GM23248 (cell line): ENCODE results near the gene MED19. TPM values are rescaled to one million over a fixed set of nuclear protein-coding genes. Genes with fewer than 3 reads are reported as not detected.
A peak's percentile ranks its signal among the peaks of the same experiment; 100 is the strongest.

Experiments used
- DNase-seq: peaks from one replicate; pipeline ENCODE4 v3.0.0-alpha.2; 2015
- H2AFZ ChIP-seq: fragments of 200-600 bp; sonication (generic); 2 replicates; pipeline ENCODE4 v1.6.1; 2016; ENCODE audit warnings: antibody characterized with exemption
- H3F3A ChIP-seq: fragments of 200-600 bp; sonication (generic); 2 replicates; pipeline ENCODE4 v1.6.1; 2016; ENCODE audit warnings: mild to moderate bottlenecking, antibody characterized with exemption, mixed run types; ENCODE audit not compliant: insufficient read depth
- H3K27ac ChIP-seq: fragments of 200-600 bp; sonication (generic); 2 replicates; pipeline ENCODE4 v1.5.1; 2016; ENCODE audit warnings: mild to moderate bottlenecking
- H3K27me3 ChIP-seq: fragments of 200-600 bp; sonication (generic); replicated peaks from 2 replicates; pipeline ENCODE4 v1.6.1; 2016; ENCODE audit warnings: mild to moderate bottlenecking; ENCODE audit not compliant: insufficient read depth
- H3K36me3 ChIP-seq: fragments of 200-600 bp; sonication (generic); 2 replicates; pipeline ENCODE4 v1.6.1; 2016; ENCODE audit warnings: low read depth, mild to moderate bottlenecking
- H3K4me1 ChIP-seq: fragments of 200-600 bp; sonication (generic); 2 replicates; pipeline ENCODE4 v1.6.1; 2016; ENCODE audit warnings: mild to moderate bottlenecking; ENCODE audit not compliant: insufficient read depth
- H3K4me2 ChIP-seq: fragments of 200-600 bp; sonication (generic); one replicate; pipeline ENCODE4 v1.6.1; 2016; ENCODE audit warnings: mild to moderate bottlenecking; ENCODE audit not compliant: unreplicated experiment
- H3K4me3 ChIP-seq: fragments of 200-600 bp; sonication (generic); 2 replicates; pipeline ENCODE4 v1.5.1; 2016; ENCODE audit warnings: mild to moderate bottlenecking
- H3K79me2 ChIP-seq: fragments of 200-600 bp; sonication (generic); 2 replicates; pipeline ENCODE4 v1.6.1; 2016; ENCODE audit warnings: mild to moderate bottlenecking; ENCODE audit not compliant: insufficient read depth
- H3K9ac ChIP-seq: fragments of 200-600 bp; sonication (generic); 2 replicates; pipeline ENCODE4 v1.6.1; 2016; ENCODE audit warnings: mild to moderate bottlenecking
- H3K9me2 ChIP-seq: fragments of 200-600 bp; sonication (generic); 2 replicates; pipeline ENCODE4 v1.6.1; 2016; ENCODE audit warnings: mixed run types, mild to moderate bottlenecking, moderate library complexity; ENCODE audit not compliant: insufficient read depth
- H3K9me3 ChIP-seq: fragments of 200-600 bp; sonication (generic); one replicate; pipeline ENCODE4 v1.6.1; 2017; ENCODE audit warnings: low read depth
- H4K20me1 ChIP-seq: fragments of 200-600 bp; sonication (generic); 2 replicates; pipeline ENCODE4 v1.6.0; 2016; ENCODE audit not compliant: insufficient read depth
- EZH2 ChIP-seq: fragments of 200-600 bp; sonication (generic); IDR thresholded peaks from 2 replicates; pipeline ENCODE4 v1.6.1; 2018; ENCODE audit warnings: antibody characterized with exemption, mild to moderate bottlenecking; ENCODE audit not compliant: insufficient read depth, poor library complexity, severe bottlenecking
- EZH2phosphoT487 ChIP-seq: fragments of 200-600 bp; sonication (generic); IDR thresholded peaks from 2 replicates; pipeline ENCODE4 v1.6.1; 2018; ENCODE audit warnings: antibody characterized with exemption, moderate library complexity, mild to moderate bottlenecking, low read depth; ENCODE audit not compliant: insufficient read depth
- WGBS, 2 experiments: methylation state at CpG; one replicate each; pipeline ENCODE4 v1.1.6; 2015 to 2017; ENCODE audit warnings: low lambda C conversion rate in 2 of 2, low coverage in 1 of 2; ENCODE audit errors: missing lambda C conversion rate in 2 of 2; 5-methylcytosine and 5-hydroxymethylcytosine counted together
- in situ Hi-C: fragments of 300-500 bp; cut with MboI; formaldehyde crosslinking; loops from 2 replicates; pipeline ENCODE4 v1.15.0; 2020
- polyA plus RNA-seq: library from polyadenylated mRNA; unstranded; fragments of >200 nt; fragmentation: Nextera tagmentation; extraction: Ambion mirVana; gene quantifications from 2 replicates; pipeline ENCODE4 v1.2.1, GENCODE V29; 2016
- total RNA-seq: library from RNA; depleted of rRNA; stranded (reverse); fragments of >200 nt; shearing (Covaris generic); gene quantifications from 2 replicates; pipeline ENCODE4 v1.2.3, GENCODE V29; 2014; rRNA removed

MED19 gene, protein sequence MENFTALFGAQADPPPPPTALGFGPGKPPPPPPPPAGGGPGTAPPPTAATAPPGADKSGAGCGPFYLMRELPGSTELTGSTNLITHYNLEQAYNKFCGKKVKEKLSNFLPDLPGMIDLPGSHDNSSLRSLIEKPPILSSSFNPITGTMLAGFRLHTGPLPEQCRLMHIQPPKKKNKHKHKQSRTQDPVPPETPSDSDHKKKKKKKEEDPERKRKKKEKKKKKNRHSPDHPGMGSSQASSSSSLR
- 17.7 and 33.4 TPM in 2 replicates for total RNA-seq
- polyA plus RNA-seq, result 37.1 and 39.6 TPM in 2 replicates

DNA sequence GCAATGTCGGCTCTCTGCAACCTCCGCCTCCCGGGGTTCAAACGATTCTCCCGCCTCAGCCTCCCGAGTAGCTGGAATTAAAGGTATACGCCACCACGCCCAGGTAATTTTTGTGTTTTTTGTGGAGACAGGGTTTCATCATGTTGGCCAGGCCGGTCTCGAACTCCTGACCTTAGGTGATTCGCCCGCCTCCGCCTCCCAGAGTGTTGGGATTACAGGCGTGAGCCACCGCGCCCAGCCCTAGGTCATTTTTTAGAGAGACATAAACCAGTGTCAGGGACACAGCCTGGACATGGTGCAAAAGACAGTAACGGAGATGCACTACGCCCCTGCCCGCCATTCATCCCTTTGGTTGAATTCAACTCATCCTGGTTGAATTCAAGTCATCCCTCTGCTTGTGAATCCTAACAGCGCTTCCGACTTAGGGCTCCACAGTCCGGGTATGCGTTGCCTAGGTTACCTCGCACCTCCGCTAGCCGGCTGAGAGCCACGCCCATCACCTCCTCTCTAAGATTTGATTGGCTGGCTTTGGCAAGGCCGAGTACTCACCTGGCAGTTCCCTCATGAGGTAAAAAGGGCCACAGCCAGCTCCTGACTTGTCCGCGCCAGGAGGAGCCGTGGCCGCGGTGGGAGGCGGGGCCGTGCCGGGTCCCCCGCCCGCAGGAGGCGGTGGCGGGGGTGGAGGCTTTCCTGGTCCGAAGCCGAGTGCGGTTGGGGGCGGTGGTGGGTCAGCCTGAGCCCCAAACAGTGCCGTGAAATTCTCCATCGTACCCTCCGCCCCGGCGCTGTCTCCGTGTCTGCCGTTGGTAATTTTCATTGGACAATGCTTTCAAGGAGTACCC lies at the start of gene MED19:
Gene MED19 (minus strand): TSS at position 802 of the 842 bp plus-strand sequence. CDS start 36 bp downstream, at position 766.
- H3K27me3 ChIP-seq, result no peaks in the 10 kb centered on the region
- peaks cover 24% of the 10 kb centered on the region for H3K4me1 ChIP-seq
- peak; percentile 89 for DNase-seq
- 1 to 2% methylated on average over 47 to 51 of the region's 51 CpGs for WGBS, 2 experiments
- H3F3A ChIP-seq, result peaks cover 6% of the 10 kb centered on the region; the same call in 1 of the 2 replicates
- H2AFZ ChIP-seq, result peak within 1 kb of the TSS; percentile 94
- H3K9me2 ChIP-seq, result no peaks in the 10 kb centered on the region
- peak within 1 kb of the TSS; percentile 99 for H3K4me3 ChIP-seq
- in situ Hi-C loops, result no loop called here
- no peaks in the 10 kb centered on the region for H3K36me3 ChIP-seq
- peaks cover 89% of the 10 kb centered on the region for H3K79me2 ChIP-seq
- no peak for TF ChIP-seq EZH2phosphoT487
- no peak for TF ChIP-seq EZH2
- peak within 1 kb of the TSS; percentile 92 for H3K4me2 ChIP-seq
- H4K20me1 ChIP-seq, result no peaks in the 10 kb centered on the region
- peak within 1 kb of the TSS; percentile 93 for H3K27ac ChIP-seq
- H3K9ac ChIP-seq, result peak within 1 kb of the TSS; percentile 96
- H3K9me3 ChIP-seq, result no peaks in the 10 kb centered on the region

DNA sequence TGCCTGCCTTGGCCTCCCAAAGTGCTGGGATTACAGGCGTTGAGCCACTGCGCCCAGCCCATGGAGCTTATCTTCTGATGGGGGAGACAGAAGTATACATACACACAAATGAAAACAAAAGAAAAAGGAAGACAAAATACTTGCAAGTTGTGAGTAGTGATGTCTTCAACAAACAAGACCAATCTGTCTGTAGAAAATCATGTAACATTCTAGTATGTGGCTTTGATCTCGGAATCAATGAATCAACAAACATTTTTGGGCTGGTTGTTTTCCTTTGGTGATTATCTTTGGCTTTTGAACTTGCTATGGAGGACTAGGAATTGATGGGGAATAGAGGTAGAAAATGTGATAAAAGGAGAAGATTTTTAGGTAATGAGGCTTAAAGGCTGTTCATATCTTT lies 46.2 kb upstream of the MED19 start:
- no peak overlapping the region for H2AFZ ChIP-seq
- DNase-seq, result no peak
- H3K27ac ChIP-seq, result no peak overlapping the region
- H3K4me3 ChIP-seq, result no peak overlapping the region
- 94 to 95% methylated on average over 3 of the region's 3 CpGs for WGBS, 2 experiments
- H3K4me1 ChIP-seq, result no peaks in the 10 kb centered on the region
- H3F3A ChIP-seq, result peaks cover 15% of the 10 kb centered on the region
- no peaks in the 10 kb centered on the region for H3K9me2 ChIP-seq
- H3K4me2 ChIP-seq, result no peak overlapping the region
- no peak overlapping the region for H3K9ac ChIP-seq
- in situ Hi-C loops, result loop anchor here (10.0 kb wide), 1 partner anchor 47 kb away; no protein-coding TSS in a partner anchor
- no peaks in the 10 kb centered on the region for H4K20me1 ChIP-seq
- H3K36me3 ChIP-seq, result no peaks in the 10 kb centered on the region
- H3K79me2 ChIP-seq, result peaks cover 25% of the 10 kb centered on the region
- H3K27me3 ChIP-seq, result no peaks in the 10 kb centered on the region
- TF ChIP-seq EZH2, result no peak
- no peak for TF ChIP-seq EZH2phosphoT487
- H3K9me3 ChIP-seq, result no peaks in the 10 kb centered on the region

DNA sequence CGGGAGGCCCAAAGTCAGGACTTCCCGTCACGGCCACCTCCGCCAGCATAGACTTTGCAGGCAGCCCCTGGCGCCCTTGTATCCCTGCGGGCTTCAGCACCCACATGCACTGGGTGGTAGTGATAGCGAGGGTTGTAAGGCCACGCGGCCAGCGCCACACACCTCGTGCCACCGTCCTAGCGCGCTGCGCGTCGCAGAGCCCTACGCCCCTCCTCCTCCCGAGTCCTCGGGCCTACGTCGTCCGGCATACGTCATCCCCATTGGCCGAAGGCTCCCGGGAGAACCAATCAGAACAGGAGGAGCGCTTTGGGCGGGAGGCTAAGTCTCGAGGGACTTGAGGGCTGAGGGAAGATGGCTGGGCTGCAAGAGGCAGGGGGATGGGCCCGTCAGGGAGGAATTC lies 40.9 kb upstream of the MED19 start:
- WGBS, 2 experiments, result 96 to 99% methylated on average over 10 to 30 of the region's 30 CpGs
- no peaks in the 10 kb centered on the region for H3K9me3 ChIP-seq
- H3K9ac ChIP-seq, result no peak overlapping the region
- no peak for DNase-seq
- in situ Hi-C loops, result loop anchor here (10.0 kb wide), 1 partner anchor 52 kb away; no protein-coding TSS in a partner anchor
- H3F3A ChIP-seq, result peaks cover 12% of the 10 kb centered on the region
- no peak overlapping the region for H2AFZ ChIP-seq
- H3K27ac ChIP-seq, result no peak overlapping the region
- no peaks in the 10 kb centered on the region for H3K27me3 ChIP-seq
- no peaks in the 10 kb centered on the region for H4K20me1 ChIP-seq
- no peaks in the 10 kb centered on the region for H3K4me1 ChIP-seq
- no peak overlapping the region for H3K4me2 ChIP-seq
- H3K4me3 ChIP-seq, result no peak overlapping the region
- no peaks in the 10 kb centered on the region for H3K36me3 ChIP-seq
- H3K79me2 ChIP-seq, result no peaks in the 10 kb centered on the region
- no peaks in the 10 kb centered on the region for H3K9me2 ChIP-seq
- TF ChIP-seq EZH2 (no peak), EZH2phosphoT487 (no peak)

DNA sequence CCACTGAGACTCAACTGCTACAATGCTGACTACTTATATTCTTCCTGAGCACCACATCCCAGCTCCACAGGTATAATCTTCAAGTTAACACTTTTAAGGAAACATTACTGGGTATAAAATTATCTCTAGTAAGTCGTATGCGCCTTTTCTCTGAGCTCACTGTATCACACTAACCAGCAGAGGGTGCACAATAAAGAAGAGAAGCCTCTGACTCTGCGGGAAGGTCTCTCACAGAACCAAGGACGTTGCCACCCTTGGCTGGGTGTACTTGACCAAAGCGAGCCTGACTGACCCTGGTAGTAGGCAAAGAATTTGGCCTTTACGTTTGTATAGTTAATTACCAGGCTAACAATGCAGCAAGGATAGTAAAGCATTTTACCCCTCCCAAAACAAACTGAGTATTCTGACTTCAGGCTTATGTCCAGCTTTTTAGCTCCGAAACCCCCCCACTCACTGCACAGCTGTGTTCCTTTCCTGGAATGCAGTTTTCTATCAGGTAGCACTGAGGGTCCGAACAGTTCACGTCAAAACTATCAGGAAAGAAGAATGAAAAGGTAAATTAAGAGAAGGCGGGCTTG lies 39.8 kb upstream of the MED19 start, which contains the start of gene BTBD18:
Gene BTBD18 (minus strand): TSS at position 144 of the 578 bp plus-strand sequence. CDS start 631 bp downstream, outside the sequence.
- DNase-seq, result peak; percentile 82
- no peaks in the 10 kb centered on the region for H3K36me3 ChIP-seq
- no peak for TF ChIP-seq EZH2phosphoT487
- no peak for TF ChIP-seq EZH2
- H3K4me3 ChIP-seq, result no peak within 1 kb of the TSS
- H3F3A ChIP-seq, result peaks cover 12% of the 10 kb centered on the region
- H3K4me2 ChIP-seq, result no peak within 1 kb of the TSS
- 36 to 41% methylated on average over 10 of the region's 10 CpGs for WGBS, 2 experiments
- no peaks in the 10 kb centered on the region for H3K4me1 ChIP-seq
- in situ Hi-C loops, result loop anchor here (10.0 kb wide), 1 partner anchor 53 kb away; no protein-coding TSS in a partner anchor
- H2AFZ ChIP-seq, result no peak within 1 kb of the TSS
- no peaks in the 10 kb centered on the region for H3K27me3 ChIP-seq
- no peaks in the 10 kb centered on the region for H4K20me1 ChIP-seq
- H3K9me2 ChIP-seq, result no peaks in the 10 kb centered on the region
- no peaks in the 10 kb centered on the region for H3K79me2 ChIP-seq
- H3K9ac ChIP-seq, result no peak within 1 kb of the TSS
- H3K27ac ChIP-seq, result no peak within 1 kb of the TSS
- no peaks in the 10 kb centered on the region for H3K9me3 ChIP-seq
